GM19467 (cell line): ENCODE measurements around the gene ITPRID1.
"Not testable (repeated sequence)": the region's sequence is repeated elsewhere in the genome, so short reads cannot be mapped to it uniquely, and the experiment has no call there.

Experiments
- ATAC-seq: cut with Tn5 transposase; IDR thresholded peaks from one replicate; pipeline ENCODE4 v1.9.1; 2021; ENCODE audit warnings: mild to moderate bottlenecking, moderate library complexity; ENCODE audit not compliant: unreplicated experiment

The ITPRID1 gene

DNA sequence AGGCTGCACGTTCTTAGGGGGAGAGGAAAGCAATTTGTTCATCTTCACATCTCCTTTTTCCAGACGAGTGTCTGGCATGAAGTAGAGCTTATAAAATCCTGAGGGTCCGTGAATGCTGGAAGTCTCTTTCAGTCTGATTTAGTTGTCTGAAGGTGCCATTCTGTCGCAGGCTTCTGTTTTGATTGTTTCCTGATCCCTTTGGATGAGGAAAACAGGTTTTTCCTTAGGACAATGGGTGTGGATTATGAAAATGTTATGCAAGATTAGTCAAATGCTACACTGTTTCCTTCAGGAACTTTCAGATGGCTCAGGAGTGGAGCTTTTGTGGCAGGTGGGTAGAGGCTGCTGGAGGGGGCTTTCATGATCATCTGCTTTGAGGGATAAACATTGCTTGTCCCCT lies at the start of gene ITPRID1:
ITPRID1 (plus strand) TSS at position 301 of the 400 bp plus-strand sequence. CDS start 38,935 bp downstream, outside the sequence.
- no peak for ATAC-seq

DNA sequence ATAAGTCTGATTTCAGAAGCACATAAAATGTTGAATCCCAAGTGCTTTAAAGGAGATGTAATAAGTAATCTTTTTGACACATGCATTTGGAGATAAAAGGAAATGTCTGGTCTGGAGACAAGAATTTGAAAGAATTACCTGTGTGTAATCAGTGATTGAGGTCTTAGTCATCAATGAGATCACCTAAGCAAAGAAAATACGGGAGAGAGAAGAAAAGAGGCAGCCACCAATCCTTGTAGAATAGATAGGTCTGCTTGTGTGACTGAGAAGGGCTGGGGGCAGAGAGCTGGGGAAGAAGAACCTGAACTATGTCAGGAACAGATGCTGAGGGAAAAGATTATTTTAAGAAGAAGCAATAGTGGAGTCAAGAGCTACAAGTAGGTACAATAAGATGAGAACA lies 49.3 kb upstream of the ITPRID1 start:
- no peak for ATAC-seq

GRCh38 chr7:31465285-31465684 lies 48.6 kb upstream of the ITPRID1 start:
- ATAC-seq: no peak

DNA sequence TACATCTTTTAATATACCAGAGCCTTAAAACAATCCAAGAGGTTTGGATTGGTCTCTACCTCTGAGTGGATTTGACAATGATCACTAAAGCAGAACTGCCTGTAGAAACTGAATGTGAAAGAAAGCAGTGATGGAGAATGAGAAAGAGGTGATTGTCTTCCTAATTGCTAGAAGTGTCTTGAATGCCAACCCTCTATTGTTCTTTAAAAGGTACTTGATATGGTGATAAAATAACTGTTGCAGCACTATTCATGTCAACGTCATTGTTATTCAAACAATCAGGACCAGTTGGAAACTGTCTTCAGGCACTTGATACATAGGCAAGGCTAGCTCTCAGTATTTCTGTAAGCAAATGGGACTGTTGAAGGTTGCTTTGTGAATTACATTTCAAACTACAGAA lies 47.9 kb upstream of the ITPRID1 start:
- no peak for ATAC-seq

- not testable (repeated sequence) for ATAC-seq
These were observed 43.0 kb upstream of the ITPRID1 start for GRCh38 chr7:31470883-31471282.

DNA sequence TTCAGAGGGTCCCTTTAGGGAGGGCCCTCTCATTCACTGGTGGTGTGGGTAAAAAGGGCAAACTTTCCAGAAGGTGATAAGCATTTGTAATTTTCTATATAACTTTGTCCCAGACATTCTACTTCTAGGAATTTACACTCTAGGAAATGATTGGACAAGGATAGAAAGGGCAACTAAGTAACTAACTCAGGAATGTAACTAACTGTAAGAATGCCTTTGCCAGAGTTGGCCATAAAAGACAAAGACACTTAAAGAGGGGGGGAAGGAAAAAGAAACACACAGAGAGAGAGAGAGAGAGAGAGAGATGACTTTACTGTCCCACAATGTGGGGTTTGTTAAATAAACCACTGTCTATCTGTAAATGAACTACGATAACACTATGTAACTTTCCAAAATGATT lies 38.5 kb upstream of the ITPRID1 start:
- no peak for ATAC-seq

GRCh38 chr7:31476073-31476745 lies 37.7 kb upstream of the ITPRID1 start:
- ATAC-seq: no peak

DNA sequence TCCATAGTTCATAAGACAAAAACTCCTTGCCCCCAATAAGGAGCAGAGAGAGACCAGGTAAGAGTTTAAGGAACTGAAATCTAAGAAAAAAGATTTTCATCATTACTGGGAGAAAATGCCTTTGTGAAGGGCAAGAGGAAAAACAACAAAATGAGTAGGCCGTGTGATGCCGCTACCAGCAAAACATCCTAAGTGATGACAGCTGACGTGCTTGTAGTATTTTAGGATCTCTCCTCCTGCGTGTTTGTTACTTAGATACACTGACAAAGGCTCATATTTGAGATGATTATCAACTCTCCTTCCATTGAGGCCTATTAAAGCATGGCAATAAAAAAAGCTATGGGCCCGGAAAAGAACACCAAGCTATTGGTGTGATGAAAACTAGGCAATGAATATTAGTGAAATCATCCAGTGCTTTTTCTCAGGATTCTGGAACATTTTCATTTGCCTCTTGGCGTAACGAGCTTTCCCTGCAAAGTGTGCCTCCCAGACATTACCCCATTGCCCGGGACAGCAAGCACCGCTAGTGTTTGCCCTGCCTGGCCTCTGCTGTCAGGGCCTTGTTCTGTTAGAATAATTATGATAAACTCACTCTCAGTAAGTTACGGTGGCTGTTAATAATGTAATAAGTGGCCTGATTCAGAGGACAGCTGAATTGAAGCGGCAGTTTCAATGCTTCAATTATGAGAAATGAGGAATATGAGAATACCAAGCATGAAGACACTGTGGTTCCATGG lies 36.8 kb upstream of the ITPRID1 start:
- ATAC-seq: no peak

GRCh38 chr7:31478018-31478417 lies 35.9 kb upstream of the ITPRID1 start:
- no peak for ATAC-seq

- peak; percentile 75 for ATAC-seq
These were observed 35.2 kb upstream of the ITPRID1 start for GRCh38 chr7:31478721-31479120.

GRCh38 chr7:31487071-31487470 lies 26.8 kb upstream of the ITPRID1 start:
- no peak for ATAC-seq

DNA sequence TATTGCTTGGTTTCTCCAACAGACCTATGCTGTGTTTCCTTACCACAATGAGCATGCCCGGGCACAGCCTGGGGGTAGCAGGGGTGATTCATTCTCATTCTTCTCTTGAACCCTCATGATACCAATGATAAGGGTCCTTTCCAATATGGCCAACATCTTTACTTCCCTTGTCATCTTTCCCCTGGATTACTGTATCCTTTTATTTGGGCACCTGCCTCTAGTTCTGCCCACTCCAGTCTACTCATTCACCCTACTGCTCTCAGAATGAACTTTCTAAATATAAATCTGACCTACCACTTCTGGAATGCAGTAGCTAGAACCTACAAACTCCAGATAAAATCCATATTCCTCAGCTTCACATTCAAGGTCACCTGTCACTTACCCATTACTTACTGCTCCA lies 26.4 kb upstream of the ITPRID1 start:
- ATAC-seq: no peak

DNA sequence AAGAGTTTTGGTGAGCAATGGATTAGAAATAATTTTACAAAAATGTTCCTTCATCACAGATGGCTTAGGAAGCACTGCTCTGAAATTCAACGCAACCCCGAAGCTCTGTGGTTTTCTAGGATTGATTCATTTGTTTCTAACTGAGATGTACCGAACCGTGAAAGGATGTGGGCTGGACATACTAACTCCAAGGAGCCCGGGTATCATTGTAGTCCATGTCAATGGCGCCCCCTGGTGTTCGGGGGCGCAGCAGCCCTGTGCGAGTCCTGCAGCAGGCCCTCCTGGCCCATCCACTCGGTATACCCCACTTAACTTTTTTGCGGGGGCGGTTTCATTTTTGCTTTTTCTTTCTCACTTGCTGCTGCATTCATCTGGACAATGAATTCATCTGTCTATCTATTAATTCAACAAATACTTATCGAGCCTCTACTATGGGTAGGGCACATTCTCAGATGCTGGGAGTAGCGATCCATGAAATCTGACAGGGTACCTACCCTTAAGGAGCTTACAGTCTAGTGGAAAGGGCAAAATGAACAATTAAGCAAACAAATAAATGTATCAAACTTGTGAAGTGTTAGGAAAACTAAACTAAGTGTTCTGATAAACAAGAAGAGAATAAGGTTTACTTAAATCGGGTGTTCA lies 25.2 kb upstream of the ITPRID1 start:
- ATAC-seq: peak; percentile 97

DNA sequence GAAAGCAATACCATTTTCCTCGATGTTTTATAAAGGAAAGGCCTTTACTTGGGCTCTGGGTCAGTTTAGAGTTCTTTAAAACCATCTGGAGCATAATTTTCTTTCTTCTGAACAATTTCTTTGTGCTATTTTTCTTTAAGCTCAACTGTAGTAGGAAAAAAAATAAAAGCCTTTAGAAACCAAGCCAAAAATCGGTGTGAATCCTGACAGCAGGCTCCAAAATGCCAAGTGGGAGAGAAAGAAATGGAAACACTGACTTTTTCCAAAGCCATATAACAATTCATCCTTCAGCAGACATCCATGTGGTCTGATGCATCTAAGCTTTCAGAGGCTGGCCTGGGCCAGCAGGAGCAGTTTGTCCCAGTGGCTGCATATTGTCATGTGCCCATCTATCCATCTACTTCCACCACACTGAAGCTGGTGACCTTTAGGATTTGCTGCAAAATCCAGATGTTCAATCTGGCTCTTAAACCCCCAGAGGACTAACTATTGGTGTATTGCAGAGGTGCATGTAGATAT lies 23.0 kb upstream of the ITPRID1 start:
- ATAC-seq: no peak

DNA sequence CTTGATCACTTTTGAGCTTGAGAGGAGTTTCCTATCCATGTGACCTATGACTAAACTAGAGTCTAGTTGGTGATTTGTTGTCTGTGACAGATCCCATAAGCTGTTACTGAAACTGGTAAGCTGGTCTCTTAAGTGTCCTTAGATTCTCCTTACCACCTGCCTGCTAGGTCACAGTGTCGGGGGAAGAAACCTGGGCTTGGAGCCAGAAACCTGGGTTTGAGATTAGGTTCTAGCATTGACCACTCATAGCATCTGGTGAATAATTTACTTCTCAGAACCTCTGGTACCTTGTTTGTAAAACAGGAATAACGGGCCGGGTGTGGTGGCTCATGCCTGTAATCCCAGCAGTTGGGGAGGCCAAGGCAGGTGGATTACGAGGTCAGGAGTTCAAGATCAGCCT lies 21.8 kb upstream of the ITPRID1 start:
- no peak for ATAC-seq

DNA sequence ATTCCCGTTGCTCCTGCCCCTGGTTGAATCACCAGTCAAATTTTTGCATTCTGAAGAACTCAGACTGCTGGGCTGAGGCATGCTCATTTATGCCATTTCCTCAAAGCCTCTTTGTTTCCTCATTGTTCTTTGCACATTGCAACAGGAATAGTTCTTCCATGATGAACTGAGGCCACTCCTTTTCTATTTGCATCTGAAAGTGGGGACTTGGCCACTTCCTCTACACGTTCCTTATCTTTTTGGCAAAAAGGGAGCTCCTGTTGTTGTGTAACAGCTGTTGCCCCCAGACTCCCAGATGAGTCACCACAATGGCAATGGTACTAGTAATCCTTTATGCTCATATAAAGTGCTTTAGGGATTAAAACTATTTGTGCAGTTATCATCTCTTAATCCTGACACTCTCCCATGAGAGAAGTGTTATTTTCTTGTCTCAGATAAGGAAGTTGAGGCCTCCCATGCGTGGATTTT lies 20.1 kb upstream of the ITPRID1 start:
- no peak for ATAC-seq

DNA sequence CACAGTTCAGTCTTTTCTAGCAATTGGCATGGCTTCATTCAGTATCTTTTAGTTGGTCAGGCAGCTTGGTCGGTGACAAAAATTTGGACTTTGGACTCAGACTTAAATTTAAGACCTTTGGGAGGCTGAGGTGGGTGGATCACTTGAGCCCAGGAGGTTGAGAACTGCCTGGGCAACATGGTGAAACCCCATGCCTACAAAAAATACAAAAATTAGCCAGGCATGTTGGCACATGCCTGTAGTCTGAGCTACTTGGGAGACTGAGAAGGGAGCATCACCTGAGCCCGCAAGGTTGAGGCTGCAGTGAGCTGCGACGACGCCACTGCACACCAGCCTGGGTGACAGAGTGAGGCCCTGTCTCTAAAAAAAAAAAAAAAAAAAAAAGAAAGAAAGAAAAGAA lies 19.5 kb upstream of the ITPRID1 start:
- no peak for ATAC-seq

GRCh38 chr7:31495653-31496052 lies 18.2 kb upstream of the ITPRID1 start:
- ATAC-seq: no peak

- no peak for ATAC-seq
These were observed 16.4 kb upstream of the ITPRID1 start for GRCh38 chr7:31497516-31497915.

GRCh38 chr7:31500656-31501055 lies 13.2 kb upstream of the ITPRID1 start:
- ATAC-seq: no peak

DNA sequence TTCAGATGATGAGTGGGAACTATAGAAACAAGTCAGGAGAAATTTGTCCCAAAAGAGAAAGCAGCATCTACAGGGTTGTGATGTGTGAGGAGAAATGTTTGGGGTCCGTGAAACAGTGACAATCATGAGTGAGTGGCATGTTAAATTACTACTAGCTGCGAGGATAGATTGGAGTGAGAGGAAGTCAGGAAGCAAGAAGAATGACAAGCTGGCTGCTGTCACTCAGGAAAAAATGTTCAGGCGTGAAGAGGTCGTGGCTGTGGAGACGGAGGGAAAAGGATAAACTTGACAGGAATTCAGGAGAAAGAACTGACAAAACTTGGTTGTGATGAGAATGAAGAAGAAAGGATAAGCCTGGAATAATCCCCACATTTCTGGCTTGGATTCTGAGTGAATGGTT lies 5.1 kb upstream of the ITPRID1 start:
- ATAC-seq: no peak

GRCh38 chr7:31512166-31512565 lies 1.7 kb upstream of the ITPRID1 start:
- ATAC-seq: no peak
